Left lobe of liver (tissue), 2 donors: ENCODE data around the gene ALKBH6. TPM values are rescaled to one million over a fixed set of nuclear protein-coding genes. Genes with fewer than 3 reads are reported as not detected.
A peak's percentile ranks its signal among the peaks of the same experiment; 100 is the strongest.
"Not testable (repeated sequence)": the region's sequence is repeated elsewhere in the genome, so short reads cannot be mapped to it uniquely, and the experiment has no call there.

Experiments
- ATAC-seq: fragments of 200-7000 bp; cut with Tn5 transposase; one replicate; pipeline ENCODE4 v1.9.1; 2020; ENCODE audit warnings: mild to moderate bottlenecking, moderate library complexity
- DNase-seq: peaks from one replicate; pipeline ENCODE4 v3.0.0-alpha.2; 2020; ENCODE audit warnings: low spot score
- total RNA-seq: library from RNA; stranded (reverse); gene quantifications from one replicate; pipeline ENCODE4 v1.2.1, GENCODE V29; 2021
- donor health status: DM: no; HTN: no; CAD: no; lungs with moderate emphysema.
- donor health status: DM: no; HTN: yes; CAD: no.

ALKBH6 gene
- total RNA-seq, 1 donor from 2014 or later: 10.3 TPM

DNA sequence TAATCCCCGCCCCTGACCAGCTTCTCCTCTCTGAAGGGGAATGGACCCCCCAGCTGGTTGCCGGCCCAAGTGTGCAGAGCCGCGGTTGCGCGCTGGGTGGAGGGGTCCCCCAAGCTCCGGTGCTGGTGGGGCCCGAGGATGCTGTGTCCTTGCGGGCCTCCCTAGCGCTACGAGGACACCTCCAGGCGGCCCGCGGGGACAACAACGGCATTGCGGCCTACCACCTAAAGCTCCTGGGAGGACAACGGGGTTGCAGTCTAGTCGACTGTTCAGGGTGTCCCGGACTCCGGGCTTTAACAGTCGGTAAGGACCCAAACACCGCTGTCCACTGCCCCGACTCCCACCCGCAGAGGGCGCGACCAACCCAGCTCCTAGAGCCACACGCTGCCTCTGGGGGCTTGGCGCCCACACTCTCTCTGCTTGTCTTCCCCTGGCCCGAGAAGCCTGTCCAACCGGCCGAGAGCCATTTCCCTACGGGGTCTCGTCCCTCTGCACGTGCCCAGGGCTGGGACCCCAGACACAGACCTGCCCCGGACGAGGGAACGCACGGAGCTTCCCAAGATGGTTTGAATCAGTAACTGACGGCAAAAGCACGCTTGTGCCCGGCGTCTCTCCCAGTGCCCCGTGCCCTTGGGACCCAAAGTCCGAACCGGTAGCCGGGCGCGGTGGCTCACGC is 20.0 kb downstream of the ALKBH6 start:
- no peak for DNase-seq
- no peak for ATAC-seq

DNA sequence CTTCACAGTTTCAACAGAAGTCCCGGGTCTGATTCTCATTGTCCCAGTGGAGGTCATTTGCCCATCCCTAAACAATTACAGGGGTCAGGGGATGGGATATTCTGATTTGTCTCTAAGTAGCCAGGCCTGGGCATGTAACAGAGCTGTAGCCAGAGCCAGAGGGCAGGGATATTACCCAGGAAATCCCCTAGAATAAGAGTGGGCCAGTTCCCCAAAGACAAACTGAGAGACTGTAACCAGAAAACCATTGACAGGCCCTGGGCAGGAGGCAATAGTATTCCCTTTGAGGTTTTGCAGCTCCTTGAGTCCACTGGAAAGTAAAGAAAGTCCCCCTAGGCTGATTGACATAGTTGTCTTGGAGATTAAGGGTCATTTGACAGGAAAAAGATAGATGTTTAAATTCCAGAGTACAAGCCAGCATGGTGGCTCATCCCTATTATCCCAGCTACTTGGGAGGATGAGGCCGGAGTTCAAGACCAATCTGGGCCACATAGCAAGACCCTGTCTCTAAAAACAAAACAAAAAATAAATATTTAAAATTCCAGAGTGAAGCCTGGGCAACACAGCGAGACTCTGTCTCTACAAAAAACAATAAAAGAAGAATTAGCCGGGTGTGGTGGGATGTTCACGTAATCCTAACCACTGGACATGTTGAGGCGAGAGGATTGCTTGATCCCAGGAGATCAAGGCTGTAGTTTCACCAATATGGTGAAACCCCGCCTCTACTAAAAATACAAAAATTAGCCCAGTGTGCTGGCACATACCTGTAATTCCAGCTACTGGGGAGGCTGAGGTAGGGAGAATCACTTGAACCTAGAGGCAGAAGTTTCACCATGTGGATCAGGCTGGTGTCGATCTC is 20.9 kb downstream of the ALKBH6 start:
- no peak for ATAC-seq
- no peak for DNase-seq

DNA sequence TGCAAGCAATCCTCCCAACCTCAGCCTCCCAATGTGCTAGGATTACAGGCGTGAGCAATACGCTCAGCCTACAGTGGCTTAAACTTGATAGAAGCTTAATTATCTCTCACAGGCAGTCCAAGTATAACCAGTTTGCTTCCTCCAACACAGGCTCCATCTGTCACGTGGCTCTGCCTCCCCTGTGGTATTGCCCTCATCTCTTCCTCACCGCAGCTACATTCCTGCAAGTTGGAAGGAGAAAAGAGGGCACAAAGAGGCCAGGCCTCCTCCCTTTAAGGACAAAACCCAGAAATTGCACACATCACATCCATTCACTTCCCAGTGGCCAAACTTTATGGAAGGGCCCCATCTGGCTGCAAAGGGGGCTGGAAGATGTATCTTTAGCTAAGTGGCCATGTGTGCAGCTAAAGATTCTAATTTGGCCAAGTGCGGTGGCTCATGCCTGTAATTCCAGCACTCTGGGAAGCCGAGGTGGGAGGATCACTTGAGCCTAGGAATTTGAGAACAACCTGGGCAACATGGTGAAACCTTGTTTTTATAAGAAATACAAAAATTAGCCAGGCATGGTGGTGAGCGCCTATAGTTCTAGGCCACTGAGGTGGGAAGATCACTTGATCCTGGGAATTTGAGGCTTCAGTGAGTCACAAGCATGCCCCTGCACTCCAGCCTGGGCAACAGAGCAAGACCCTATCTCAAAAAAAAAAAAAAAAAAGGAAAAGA is 22.1 kb downstream of the ALKBH6 start:
- DNase-seq (no peak), ATAC-seq (no peak)

DNA sequence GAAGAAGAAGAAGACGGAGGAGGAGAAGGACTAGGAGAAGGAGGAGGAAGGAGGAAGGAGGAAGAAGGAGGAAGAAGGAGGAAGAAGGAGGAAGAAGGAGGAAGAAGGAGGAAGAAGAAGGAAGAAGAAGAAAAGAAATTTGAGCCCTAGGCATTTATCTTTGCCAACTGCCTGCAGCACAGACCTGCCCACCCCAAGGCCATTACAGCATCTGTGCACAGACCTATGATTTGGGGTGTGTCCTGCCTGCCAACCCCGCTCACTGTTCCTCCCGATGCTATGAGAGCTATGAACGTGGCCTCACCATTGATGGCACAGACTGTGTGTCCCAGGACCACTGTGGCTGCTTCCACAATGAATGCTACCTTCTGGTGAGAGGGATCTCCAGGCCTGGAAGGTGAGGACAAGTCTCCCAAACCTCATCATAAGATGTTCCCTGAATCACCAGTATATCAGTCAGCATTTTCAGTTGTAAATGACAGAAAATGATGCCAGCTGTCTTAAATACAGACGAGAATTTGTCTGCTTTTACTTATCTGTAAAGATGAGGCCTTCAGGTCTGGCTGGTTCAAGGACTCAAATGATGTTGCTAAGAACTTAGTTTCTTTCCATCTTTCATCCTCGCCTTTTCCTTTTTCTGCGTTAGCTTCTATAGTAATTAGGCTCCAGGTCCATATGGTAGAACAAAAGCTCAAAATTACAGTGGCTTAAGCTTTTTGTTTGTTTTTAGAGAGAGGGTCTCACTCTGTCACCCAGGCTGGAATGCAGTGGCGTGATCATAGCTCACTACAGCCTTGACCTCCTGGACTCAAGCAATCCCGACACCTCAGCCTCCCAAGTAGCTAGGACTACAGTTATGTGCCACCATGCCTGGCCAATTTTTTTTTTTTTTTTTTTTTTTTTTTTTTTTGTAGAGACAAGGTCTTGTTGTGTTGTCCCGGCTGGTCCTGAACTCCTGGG is 23.0 kb downstream of the ALKBH6 start:
- ATAC-seq (no peak), DNase-seq (no peak)

DNA sequence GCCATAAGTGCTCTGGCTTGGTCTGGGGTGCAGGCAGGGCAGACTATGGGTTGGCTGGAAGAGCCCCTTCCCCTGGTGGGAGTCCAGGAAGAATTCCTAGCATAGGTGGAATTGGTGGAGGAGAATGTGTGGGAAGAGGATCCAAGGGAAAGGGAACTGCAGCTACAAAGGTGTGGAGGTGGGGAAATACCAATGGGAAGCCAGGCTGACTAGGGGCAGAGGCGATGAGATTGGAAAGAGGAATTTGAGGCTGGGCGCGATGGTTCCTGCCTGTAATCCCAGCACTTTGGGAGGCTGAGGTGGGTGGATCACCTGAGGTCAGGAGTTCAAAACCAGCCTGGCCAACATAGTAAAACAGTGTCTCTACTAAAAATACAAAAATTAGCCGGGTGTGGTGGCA is 23.9 kb downstream of the ALKBH6 start:
- no peak for DNase-seq
- ATAC-seq: no peak

DNA sequence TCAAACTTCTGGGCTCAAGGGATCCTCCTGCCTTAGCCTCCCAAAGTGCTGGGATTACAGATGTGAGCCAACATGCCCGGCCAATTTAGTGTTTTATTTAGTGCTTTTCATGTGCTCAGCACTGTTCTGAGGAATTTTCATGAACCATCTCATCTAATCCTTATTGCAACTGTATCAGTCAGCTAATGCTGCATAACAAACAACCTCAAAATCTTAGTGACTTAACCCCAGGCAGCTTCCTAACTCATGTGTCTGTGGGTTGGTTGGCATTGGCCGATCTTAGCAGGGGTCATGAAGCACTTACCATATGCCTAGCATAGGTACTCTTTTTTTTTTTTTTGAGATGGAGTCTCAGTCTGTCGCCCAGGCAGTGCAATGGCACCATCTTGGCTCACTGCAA is 25.2 kb downstream of the ALKBH6 start:
- DNase-seq (no peak), ATAC-seq (no peak)

DNA sequence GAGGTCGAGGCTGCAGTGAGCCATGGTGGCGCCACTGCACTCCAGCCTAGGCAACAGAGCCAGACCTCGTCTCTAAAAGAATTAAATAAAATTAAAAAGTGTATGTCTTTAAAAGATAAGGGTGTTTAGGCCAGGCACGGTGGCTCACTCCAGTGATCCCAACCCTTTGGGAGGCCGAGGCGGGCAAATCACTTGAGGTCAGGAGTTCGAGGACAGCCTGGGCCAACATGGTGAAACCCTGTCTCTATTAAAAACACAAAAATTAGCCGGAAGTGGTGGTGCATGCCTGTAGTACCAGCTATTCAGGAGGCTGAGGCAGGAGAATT is 26.5 kb downstream of the ALKBH6 start:
- no peak for DNase-seq
- no peak for ATAC-seq

DNA sequence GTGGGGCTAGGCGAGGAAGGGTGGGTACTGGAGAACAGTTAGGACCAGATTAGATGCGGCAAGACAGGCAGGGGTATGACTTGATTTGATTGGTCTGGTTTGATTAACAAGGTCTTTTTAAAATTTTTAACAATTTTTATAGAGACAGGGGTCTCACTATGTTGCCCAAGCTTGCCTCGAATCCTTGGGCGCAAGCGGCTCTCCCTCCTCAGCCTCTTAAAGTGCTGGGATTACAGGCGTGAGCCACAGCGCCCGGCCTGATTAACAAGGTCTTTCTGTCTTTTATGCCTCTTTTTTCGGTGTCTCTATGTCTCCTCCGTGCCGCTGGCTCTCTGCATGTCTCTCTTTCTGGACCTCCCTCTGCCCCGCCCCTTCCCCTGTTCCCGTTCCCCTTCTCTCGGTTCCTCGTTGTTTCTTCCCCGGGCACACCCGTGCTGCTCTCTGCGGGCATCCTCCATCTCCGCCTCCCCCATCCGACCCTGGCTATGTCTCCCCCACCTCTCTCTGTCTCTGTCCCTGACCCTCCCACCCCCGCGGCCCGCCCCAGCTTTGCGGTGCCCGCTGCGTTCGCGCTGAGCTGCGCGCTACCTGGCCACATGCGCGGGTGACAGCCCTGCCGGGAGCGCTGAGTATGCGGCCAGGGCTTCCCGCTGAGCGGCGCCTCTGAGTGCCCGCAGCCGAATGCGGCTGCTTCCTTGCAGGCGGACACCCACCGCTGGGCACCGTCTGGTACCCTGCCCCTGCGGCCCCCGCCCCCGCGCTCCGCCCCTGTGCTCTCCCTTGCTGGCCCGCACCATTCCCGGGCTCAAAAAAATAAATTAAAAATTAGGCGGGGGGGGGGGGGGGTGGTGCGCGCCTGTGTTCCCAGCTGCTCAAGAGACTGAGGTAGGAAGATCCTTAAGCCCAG is 27.1 kb downstream of the ALKBH6 start:
- DNase-seq (no peak), ATAC-seq (peak; percentile 48)

DNA sequence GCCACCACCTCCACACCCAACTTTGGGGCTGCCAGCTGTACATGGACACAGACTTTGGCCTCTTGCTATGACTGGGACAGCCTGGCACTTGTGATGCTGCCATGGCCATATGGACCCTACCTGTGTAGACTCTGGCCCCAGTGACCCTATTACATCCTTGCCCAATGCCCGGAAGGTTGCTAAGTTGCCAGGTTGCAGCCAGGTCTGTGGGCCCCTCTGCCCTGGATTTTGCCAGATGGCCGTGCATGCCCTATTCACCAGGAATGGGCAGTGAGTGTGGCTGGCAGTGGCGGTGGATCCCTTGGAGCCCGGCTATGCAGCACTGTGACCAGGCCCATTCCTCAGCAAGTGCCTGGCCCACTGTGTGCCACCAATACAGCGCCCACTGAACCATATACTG is 27.9 kb downstream of the ALKBH6 start:
- ATAC-seq (no peak), DNase-seq (no peak)

DNA sequence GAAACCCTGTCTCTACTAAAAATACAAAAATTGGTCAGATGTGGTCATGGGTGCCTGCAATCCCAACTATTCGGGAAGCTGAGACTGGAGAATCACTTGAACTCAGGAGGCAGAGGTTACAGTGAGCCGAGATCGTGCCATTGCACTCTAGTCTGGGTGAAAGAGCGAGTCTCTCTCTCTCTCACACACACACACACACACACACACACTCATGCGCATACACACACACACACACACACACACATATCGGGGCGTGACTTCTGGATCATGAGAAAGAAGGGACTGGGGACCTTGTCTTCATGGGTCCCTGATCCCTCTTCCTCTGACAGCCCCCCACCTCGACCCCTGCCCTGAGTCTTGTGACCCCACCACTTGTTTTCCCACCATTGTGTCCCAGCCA is 30.8 kb downstream of the ALKBH6 start:
- DNase-seq: no peak
- no peak for ATAC-seq

DNA sequence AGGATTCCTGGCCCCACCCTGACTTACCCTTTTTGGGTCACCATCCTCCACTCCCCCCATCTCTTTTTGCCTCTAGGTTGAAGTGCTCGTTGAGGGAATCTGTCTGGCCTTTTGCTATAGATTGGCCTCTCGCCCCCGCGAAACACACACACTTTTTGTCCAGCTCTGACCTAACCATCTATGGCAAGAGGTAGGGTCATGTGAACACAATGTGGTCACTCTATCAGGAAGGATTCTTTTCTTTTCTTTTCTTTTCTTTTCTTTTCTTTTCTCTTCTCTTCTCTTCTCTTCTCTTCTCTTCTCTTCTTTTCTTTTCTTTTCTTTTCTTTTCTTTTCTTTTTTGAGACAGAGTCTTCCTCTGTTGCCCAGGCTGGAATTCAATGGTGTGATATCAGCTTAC is 33.0 kb downstream of the ALKBH6 start:
- ATAC-seq: not testable (repeated sequence)

DNA sequence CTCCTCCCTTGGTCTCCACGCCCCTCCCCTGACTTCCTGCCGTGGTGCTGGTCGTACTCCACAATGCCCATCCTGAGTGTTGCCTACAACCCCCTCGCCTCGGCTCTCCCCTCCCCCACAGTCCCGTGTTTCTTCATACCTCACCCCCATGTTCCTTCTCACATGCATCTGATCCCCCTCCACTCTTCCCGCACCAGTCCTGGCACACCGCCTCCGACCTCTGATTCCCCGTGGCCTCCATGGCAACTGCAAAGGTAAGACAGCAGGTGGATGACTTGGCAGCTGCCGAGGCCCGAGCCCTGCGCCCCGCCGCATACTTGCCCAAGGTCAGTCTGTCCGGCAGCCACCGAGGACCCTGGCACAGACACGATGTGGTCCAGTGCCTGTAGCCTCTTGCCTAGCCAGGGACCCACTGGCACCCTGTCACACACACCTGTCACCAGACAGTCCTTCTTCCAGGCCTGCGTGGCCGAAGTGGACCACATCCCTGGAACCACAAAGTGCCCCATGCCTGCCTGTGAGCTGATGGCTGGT is 35.1 kb downstream of the ALKBH6 start:
- DNase-seq (no peak), ATAC-seq (no peak)

More for the DNA sequence above, 33.0 kb downstream of the ALKBH6 start:
- not testable (repeated sequence) for DNase-seq

DNA sequence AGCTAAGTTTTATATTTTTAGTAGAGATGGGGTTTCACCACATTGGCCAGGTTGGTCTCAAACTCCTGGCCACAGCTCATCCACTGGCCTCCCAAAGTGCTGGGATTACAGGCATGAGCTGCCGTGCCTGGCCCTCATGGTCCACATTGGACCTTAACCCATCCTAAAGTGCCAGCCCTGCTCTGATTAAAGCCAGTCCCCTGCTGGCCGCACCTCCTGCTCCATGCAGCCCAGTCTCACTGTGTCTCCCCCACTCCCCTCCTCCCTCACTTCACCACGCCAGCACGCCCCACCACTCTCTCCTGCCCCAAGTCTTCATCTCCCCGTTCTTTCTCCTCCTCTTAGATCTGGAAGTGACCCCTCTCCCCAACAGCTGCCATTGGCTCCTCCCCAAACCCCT is 35.7 kb downstream of the ALKBH6 start:
- DNase-seq (no peak), ATAC-seq (no peak)

DNA sequence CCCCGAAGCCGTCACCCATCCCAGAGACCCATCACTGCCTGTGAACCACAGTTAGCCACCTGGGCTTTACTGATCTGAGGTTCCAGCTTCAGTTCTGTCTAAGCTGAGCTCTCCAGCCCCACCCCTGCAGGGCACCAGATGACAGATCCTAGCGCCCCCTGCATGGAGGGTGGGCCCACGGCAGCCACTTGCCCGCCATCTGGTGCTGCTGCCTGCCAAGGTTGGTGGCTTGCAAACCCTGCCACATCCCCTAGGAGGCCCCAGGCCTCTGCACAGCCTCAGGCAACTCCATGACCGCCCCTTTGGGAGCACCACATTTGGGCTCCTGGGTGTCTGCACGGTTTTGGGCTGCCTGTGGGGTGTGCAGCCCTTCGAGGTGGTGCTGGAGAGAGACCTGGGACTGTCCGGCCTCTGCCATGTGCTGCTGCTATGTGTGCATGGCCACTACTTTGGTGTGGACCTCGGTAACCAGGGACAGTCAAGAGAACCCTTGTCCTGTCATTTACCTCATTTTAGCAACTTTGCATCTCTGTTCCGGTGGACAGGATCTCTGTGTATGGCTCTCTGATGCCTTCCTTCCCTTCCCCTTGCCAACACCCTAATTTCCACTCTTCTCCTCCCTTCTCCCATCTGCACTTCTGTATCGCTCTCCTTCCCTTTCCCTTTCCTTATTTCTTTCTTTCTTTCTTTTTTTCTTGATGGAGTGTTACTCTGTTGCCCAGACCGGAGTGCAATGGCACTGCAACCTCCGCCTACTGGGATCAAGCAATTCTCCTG is 36.4 kb downstream of the ALKBH6 start:
- peak; percentile 56 for ATAC-seq
- no peak for DNase-seq

DNA sequence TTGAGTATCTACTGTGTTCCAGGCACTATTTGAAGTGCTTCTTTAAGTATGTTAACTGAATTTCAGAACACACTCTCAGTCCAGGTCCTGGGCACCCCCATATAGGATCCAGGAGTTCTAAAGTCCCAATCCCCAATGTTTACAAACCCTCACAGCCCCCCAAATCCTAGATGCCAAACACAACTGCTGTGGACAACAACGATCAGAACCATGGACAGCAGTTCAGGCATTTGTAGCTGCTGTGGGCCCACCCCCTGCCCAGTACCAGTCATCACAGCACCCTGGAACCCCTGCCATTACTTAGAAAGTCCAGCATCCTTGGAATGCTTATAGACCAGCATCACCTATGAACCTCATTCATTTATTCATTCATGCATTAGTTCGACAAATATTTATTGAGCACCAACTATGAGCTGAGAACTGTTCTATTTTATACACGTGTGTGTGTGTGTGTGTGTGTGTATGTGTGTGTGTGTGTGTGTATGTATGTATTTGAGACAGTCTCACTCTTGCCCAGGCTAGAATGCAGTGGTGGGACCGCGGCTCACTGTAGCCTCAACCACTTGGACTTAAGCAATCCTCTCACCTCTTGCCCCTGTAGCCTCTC is 38.3 kb downstream of the ALKBH6 start:
- ATAC-seq: no peak
- DNase-seq: no peak

DNA sequence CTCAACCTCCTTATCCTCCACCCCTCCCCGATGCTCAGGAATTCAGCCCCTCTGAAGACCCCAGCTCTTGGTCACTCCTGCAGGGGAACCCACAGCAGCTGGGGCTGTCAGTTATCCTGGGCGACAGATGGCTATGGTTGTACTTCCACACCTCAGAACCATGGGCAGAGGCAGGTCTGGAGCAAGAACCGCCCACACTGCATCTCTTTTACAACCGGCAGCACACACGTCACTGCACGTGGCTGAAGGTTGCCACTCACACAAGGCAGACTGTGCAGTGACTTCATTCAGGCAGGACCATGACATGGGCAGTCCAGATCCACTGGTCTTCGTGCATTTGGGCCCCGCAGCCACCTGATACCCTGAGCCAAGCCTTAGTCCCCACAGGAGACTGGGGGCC is 40.5 kb downstream of the ALKBH6 start:
- DNase-seq: no peak
- ATAC-seq: no peak

DNA sequence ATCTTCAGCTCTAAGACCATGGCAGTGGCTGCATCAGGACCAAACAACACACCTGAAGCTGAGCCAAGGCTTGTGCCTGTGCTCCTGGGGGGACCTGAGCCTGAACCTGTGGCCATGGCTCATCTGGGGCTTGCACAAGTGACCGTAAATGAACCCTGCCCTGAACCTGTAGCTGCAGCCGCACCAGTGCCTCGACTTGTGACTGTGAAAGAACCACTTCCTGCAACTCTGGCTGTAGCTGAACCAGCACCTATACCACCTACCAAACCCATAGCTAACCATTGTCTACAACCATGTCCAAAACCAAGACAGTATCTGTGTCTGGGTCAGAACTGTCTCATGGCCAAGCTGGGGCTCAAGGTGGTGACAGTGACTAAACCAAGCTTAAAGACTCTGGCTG is 47.2 kb downstream of the ALKBH6 start:
- ATAC-seq: no peak
- DNase-seq: no peak

DNA sequence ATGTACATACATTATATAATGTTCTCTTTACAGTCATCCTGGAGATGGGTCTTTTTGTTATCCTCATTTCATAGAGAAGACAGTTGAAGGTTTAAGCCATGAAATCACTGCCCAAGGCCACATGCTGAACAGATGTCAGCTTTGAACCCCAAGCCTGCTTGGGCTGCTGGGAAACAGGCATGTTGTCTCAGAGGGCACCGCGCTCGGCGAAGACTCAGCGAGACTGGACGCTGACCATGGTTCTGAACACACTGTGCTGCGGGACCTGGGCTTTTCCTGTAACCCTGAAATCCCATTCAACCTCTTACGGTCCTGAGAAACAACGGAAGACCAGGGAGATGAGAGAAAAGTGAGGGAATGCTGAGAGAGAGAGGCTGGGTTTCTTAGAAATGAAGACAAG is 50.5 kb downstream of the ALKBH6 start:
- DNase-seq (no peak), ATAC-seq (peak; percentile 70)
